ENCODE results near the gene MINDY3. TPM values are rescaled to one million over a fixed set of nuclear protein-coding genes. Genes with fewer than 3 reads are reported as not detected.

Gene MINDY3
- total and polyA plus RNA-seq, 4 donors, result 6.5 to 16.1 (median 12.3) TPM

DNA sequence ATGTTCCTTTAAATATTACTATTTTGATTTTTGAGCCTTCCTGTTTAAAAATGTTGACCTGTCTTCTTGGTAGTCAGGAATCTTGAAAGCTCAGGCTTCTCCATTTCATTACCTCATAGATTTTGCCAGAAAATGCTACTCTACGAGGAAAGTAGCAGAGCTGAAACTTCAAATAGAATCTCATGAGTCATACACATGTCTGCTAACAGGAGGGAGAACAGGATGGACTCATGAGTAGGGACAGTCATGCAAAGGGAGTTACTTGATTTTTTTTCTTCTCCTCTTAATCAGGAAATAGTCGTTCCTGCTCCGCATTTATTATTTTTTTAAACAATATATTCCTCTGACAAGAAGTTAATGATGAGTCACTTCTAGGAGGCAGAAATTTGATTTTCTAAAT, 37.0 kb upstream of the MINDY3 start:
- H3K27ac ChIP-seq (ENCODE audit: low read depth in 1 of 2, low read length in 2 of 2), result no peak overlapping the region
- peaks cover 0 to 2% (median 0%) of the 10 kb centered on the region in 4 donors for H3K27me3 ChIP-seq (ENCODE audit: control insufficient read depth in 4 of 4, insufficient read depth in 4 of 4, low read length in 3 of 4)
- H3K4me3 ChIP-seq (ENCODE audit: low read depth in 1 of 3, low read length in 3 of 3), result no peak overlapping the region
- no peaks in the 10 kb centered on the region for H3K9me3 ChIP-seq (ENCODE audit: control insufficient read depth in 4 of 4, low read length in 3 of 4)
- TF ChIP-seq GABPA (IDR thresholded peaks at IDR 0.05 in 1 of 2, conservative IDR thresholded peaks at IDR 0.05 in 1 of 2), result no peak
- no peak for TF ChIP-seq RAD21 (IDR thresholded peaks at IDR 0.05)
- DNase-seq (ENCODE audit: low spot score), result no peak
- H3K4me1 ChIP-seq (ENCODE audit: control insufficient read depth in 4 of 4, insufficient read depth in 4 of 4, low read length in 3 of 4), result no peaks in the 10 kb centered on the region
- no peaks in the 10 kb centered on the region for H3K36me3 ChIP-seq (ENCODE audit: control insufficient read depth in 4 of 4, insufficient read depth in 3 of 4, low read depth in 1 of 4, low read length in 3 of 4)
- 66% methylated on average over 3 of the region's 3 CpGs for WGBS
- no peak overlapping the region for H3K9ac ChIP-seq (ENCODE audit: low read depth in 1 of 2, low read length in 2 of 2)

GRCh38 chr10:15896654-15897053, 36.3 kb upstream of the MINDY3 start:
- no peak overlapping the region for H3K27ac ChIP-seq (ENCODE audit: low read depth in 1 of 2, low read length in 2 of 2)

More at GRCh38 chr10:15896654-15897053, 36.3 kb upstream of the MINDY3 start:
- no peak for DNase-seq (ENCODE audit: low spot score)
- Histone ChIP-seq H3K9ac (ENCODE audit: low read depth in 1 of 2, low read length in 2 of 2) (no peak overlapping the region), H3K4me3 (ENCODE audit: low read depth in 1 of 3, low read length in 3 of 3) (no peak overlapping the region), H3K36me3 (ENCODE audit: control insufficient read depth in 4 of 4, insufficient read depth in 3 of 4, low read depth in 1 of 4, low read length in 3 of 4) (no peaks in the 10 kb centered on the region), H3K9me3 (ENCODE audit: control insufficient read depth in 4 of 4, low read length in 3 of 4) (no peaks in the 10 kb centered on the region), H3K27me3 (ENCODE audit: control insufficient read depth in 4 of 4, insufficient read depth in 4 of 4, low read length in 3 of 4) (peaks cover 0 to 2% (median 0%) of the 10 kb centered on the region in 4 donors), H3K4me1 (ENCODE audit: control insufficient read depth in 4 of 4, insufficient read depth in 4 of 4, low read length in 3 of 4) (no peaks in the 10 kb centered on the region)
- TF ChIP-seq, protein P1, sequence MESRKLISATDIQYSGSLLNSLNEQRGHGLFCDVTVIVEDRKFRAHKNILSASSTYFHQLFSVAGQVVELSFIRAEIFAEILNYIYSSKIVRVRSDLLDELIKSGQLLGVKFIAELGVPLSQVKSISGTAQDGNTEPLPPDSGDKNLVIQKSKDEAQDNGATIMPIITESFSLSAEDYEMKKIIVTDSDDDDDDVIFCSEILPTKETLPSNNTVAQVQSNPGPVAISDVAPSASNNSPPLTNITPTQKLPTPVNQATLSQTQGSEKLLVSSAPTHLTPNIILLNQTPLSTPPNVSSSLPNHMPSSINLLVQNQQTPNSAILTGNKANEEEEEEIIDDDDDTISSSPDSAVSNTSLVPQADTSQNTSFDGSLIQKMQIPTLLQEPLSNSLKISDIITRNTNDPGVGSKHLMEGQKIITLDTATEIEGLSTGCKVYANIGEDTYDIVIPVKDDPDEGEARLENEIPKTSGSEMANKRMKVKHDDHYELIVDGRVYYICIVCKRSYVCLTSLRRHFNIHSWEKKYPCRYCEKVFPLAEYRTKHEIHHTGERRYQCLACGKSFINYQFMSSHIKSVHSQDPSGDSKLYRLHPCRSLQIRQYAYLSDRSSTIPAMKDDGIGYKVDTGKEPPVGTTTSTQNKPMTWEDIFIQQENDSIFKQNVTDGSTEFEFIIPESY (IDR thresholded peaks at IDR 0.05), result no peak
- no peak for TF ChIP-seq YY1 (IDR thresholded peaks at IDR 0.05)
- no peak for TF ChIP-seq HNF4A (conservative IDR thresholded peaks at IDR 0.05)
- no peak for TF ChIP-seq MAX (IDR thresholded peaks at IDR 0.05)
- TF ChIP-seq GABPA (IDR thresholded peaks at IDR 0.05 in 1 of 2, conservative IDR thresholded peaks at IDR 0.05 in 1 of 2), result no peak
- TF ChIP-seq, protein P2, sequence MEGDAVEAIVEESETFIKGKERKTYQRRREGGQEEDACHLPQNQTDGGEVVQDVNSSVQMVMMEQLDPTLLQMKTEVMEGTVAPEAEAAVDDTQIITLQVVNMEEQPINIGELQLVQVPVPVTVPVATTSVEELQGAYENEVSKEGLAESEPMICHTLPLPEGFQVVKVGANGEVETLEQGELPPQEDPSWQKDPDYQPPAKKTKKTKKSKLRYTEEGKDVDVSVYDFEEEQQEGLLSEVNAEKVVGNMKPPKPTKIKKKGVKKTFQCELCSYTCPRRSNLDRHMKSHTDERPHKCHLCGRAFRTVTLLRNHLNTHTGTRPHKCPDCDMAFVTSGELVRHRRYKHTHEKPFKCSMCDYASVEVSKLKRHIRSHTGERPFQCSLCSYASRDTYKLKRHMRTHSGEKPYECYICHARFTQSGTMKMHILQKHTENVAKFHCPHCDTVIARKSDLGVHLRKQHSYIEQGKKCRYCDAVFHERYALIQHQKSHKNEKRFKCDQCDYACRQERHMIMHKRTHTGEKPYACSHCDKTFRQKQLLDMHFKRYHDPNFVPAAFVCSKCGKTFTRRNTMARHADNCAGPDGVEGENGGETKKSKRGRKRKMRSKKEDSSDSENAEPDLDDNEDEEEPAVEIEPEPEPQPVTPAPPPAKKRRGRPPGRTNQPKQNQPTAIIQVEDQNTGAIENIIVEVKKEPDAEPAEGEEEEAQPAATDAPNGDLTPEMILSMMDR (IDR thresholded peaks at IDR 0.05; ENCODE audit: low read depth, low read length, missing input control), result no peak
- TF ChIP-seq SP1 (IDR thresholded peaks at IDR 0.05), result no peak
- TF ChIP-seq JUND (IDR thresholded peaks at IDR 0.05), result no peak
- TF ChIP-seq RAD21 (IDR thresholded peaks at IDR 0.05), result no peak
- TF ChIP-seq FOXA1 (IDR thresholded peaks at IDR 0.05), result no peak
- no peak for TF ChIP-seq HNF4G (IDR thresholded peaks at IDR 0.05)
- TF ChIP-seq TAF1 (conservative IDR thresholded peaks at IDR 0.05), result no peak
- TF ChIP-seq EGR1 (IDR thresholded peaks at IDR 0.05; ENCODE audit: low read depth in 2 of 2), result no peak
- TF ChIP-seq RXRA (IDR thresholded peaks at IDR 0.05), result no peak
- TF ChIP-seq NR2F2 (IDR thresholded peaks at IDR 0.05), result no peak
- TF ChIP-seq FOXA2 (IDR thresholded peaks at IDR 0.05), result no peak
- TF ChIP-seq REST (IDR thresholded peaks at IDR 0.05), result no peak
- WGBS, result 82% methylated on average over 4 of the region's 4 CpGs
